ENCODE data around the gene AVPI1.

DNA sequence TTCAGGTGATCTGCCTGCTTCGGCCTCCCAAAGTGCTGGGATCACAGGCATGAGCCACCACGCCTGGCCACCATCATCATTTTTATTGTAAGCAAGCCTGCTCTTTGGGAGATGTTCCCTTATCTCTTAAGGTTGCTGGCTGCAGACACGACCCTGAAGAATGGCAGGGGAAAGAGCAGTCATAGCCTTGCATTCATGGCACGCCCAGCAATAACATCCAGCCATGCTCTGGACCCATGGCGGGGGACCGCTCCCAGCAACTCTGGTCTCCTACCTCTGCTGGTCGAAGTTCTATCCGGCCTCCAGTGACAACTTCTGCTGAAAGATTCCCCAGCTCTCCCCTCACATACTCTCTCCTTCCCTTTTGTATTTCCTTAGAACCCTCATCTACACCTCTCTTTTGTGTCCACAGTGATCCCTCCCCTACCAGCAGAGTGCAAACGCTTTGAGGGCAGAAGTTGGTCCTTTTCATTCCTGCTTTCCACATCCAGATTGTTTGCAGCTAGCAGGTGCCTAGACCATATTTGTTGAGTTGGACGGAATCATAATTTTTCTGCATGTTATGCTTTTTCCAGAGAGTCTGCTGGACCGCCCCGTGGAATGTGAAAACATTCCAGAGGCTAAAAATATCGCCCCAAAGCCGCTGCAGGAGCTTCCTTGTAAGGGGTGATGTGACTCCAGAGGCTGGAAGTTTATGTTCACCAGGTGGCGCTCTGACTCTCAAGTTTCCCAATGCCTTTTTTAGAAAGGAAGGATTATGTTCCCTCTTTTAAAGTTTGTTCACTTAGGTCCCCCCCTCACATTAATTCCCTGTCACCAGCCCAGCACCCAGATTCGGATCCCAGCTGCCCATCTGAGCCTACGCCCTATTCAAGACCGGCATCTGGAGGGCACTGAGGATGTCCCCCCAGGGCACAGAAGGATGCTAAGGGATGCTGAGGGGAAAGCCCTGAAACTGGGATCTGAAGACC, 22.2 kb upstream of the AVPI1 start:
- TF ChIP-seq ZBTB7A (CRISPR knock-in tag; IDR thresholded peaks at IDR 0.05), result no peak
- TF ChIP-seq, protein P1, sequence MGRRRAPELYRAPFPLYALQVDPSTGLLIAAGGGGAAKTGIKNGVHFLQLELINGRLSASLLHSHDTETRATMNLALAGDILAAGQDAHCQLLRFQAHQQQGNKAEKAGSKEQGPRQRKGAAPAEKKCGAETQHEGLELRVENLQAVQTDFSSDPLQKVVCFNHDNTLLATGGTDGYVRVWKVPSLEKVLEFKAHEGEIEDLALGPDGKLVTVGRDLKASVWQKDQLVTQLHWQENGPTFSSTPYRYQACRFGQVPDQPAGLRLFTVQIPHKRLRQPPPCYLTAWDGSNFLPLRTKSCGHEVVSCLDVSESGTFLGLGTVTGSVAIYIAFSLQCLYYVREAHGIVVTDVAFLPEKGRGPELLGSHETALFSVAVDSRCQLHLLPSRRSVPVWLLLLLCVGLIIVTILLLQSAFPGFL (CRISPR knock-in tag; IDR thresholded peaks at IDR 0.05), result no peak
- no peak for TF ChIP-seq CEBPB (IDR thresholded peaks at IDR 0.05; ENCODE audit: borderline replicate concordance, low read depth, low read length)
- no peak for TF ChIP-seq RNF2 (conservative IDR thresholded peaks at IDR 0.05; ENCODE audit: low read depth)
- TF ChIP-seq NFE2L1 (CRISPR knock-in tag; IDR thresholded peaks at IDR 0.05; ENCODE audit: borderline replicate concordance), result no peak
- TF ChIP-seq FOXK1 (CRISPR knock-in tag; IDR thresholded peaks at IDR 0.05; ENCODE audit: borderline replicate concordance, low read depth), result no peak
- TF ChIP-seq ZNF124 (CRISPR knock-in tag; IDR thresholded peaks at IDR 0.05), result no peak
- no peak for TF ChIP-seq SOX13 (IDR thresholded peaks at IDR 0.05)
- TF ChIP-seq SOX13 (CRISPR knock-in tag; conservative IDR thresholded peaks at IDR 0.05 in 1 of 2, IDR thresholded peaks at IDR 0.05 in 1 of 2), result no peak
- TF ChIP-seq, protein P2, sequence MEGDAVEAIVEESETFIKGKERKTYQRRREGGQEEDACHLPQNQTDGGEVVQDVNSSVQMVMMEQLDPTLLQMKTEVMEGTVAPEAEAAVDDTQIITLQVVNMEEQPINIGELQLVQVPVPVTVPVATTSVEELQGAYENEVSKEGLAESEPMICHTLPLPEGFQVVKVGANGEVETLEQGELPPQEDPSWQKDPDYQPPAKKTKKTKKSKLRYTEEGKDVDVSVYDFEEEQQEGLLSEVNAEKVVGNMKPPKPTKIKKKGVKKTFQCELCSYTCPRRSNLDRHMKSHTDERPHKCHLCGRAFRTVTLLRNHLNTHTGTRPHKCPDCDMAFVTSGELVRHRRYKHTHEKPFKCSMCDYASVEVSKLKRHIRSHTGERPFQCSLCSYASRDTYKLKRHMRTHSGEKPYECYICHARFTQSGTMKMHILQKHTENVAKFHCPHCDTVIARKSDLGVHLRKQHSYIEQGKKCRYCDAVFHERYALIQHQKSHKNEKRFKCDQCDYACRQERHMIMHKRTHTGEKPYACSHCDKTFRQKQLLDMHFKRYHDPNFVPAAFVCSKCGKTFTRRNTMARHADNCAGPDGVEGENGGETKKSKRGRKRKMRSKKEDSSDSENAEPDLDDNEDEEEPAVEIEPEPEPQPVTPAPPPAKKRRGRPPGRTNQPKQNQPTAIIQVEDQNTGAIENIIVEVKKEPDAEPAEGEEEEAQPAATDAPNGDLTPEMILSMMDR (CRISPR knock-in tag; IDR thresholded peaks at IDR 0.05), result peak; percentile 72
- TF ChIP-seq, protein P3, sequence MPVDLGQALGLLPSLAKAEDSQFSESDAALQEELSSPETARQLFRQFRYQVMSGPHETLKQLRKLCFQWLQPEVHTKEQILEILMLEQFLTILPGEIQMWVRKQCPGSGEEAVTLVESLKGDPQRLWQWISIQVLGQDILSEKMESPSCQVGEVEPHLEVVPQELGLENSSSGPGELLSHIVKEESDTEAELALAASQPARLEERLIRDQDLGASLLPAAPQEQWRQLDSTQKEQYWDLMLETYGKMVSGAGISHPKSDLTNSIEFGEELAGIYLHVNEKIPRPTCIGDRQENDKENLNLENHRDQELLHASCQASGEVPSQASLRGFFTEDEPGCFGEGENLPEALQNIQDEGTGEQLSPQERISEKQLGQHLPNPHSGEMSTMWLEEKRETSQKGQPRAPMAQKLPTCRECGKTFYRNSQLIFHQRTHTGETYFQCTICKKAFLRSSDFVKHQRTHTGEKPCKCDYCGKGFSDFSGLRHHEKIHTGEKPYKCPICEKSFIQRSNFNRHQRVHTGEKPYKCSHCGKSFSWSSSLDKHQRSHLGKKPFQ (CRISPR knock-in tag; IDR thresholded peaks at IDR 0.05; ENCODE audit: insufficient replicate concordance), result no peak
- TF ChIP-seq EZH2 (conservative IDR thresholded peaks at IDR 0.05; ENCODE audit: low read depth, low read length), result no peak
- TF ChIP-seq ZNF468 (CRISPR knock-in tag; IDR thresholded peaks at IDR 0.05), result no peak

All from HepG2 (cell line).